HepG2 (cell line): ENCODE results near the gene TIMM13. TPM values are rescaled to one million over a fixed set of nuclear protein-coding genes. Genes with fewer than 3 reads are reported as not detected.

ENCODE experiments used
- CAMTA2 ChIP-seq: sonication (generic); formaldehyde crosslinking; IDR thresholded peaks from 2 replicates; pipeline ENCODE4 v1.4.0; 2020; ENCODE audit warnings: mild to moderate bottlenecking, missing genetic modification reagents, borderline replicate concordance
- MYNN ChIP-seq: sonication (generic); formaldehyde crosslinking; IDR thresholded peaks from 2 replicates; pipeline ENCODE4 v1.4.0; 2020; ENCODE audit warnings: mild to moderate bottlenecking, low read depth, missing genetic modification reagents
- NR2F2 ChIP-seq: IDR thresholded peaks from 2 replicates; pipeline ENCODE4 v1.6.1; 2012; ENCODE audit warnings: low read depth, inconsistent platforms, borderline replicate concordance
- PRPF4 ChIP-seq: fragments of 200-400 bp; formaldehyde crosslinking; IDR thresholded peaks from 2 replicates; pipeline ENCODE4 v1.6.1; 2016; ENCODE audit warnings: low read length, low read depth; ENCODE audit not compliant: poor library complexity, severe bottlenecking
- PTBP1 ChIP-seq: fragments of 200-400 bp; formaldehyde crosslinking; IDR thresholded peaks from 2 replicates; pipeline ENCODE4 v1.6.1; 2018; ENCODE audit warnings: low read length, low read depth; ENCODE audit not compliant: poor library complexity, severe bottlenecking
- ZBTB7B ChIP-seq: sonication (generic); formaldehyde crosslinking; IDR thresholded peaks from 2 replicates; pipeline ENCODE4 v1.4.0; 2020; ENCODE audit warnings: missing genetic modification reagents
- ZC3H13 ChIP-seq: sonication (generic); formaldehyde crosslinking; IDR thresholded peaks from 2 replicates; pipeline ENCODE4 v1.8.1; 2023; ENCODE audit warnings: mild to moderate bottlenecking, missing genetic modification reagents, moderate library complexity
- ZNF292 ChIP-seq: sonication (generic); formaldehyde crosslinking; IDR thresholded peaks from 2 replicates; pipeline ENCODE4 v1.8.1; 2022; ENCODE audit warnings: mild to moderate bottlenecking, low read depth, missing genetic modification reagents, borderline replicate concordance
- polyA plus RNA-seq, 8 experiments: library from polyadenylated mRNA; depleted of rRNA in 3 of 8; stranded (reverse) in 7 of 8; unstranded in 1 of 8; fragments of >200 nt; fragmentation: Illumina TruSeq in 4 of 8; extraction: Trizol in 4 of 8; gene quantifications; 2 replicates each; pipeline versions ENCODE4 v1.2.1 to v1.2.3, GENCODE V29; 2011 to 2016; ENCODE audit warnings: low read depth in 4 of 8, missing spikeins in 1 of 8, mixed read lengths in 1 of 8; ENCODE audit not compliant: insufficient read depth in 1 of 8
- total RNA-seq, 5 experiments: library from RNA; depleted of rRNA; stranded (reverse); fragments of >200 nt; fragmentation: Illumina TruSeq; extraction: Trizol; gene quantifications; 2 replicates each; pipeline ENCODE4 v1.2.3, GENCODE V29; 2016; ENCODE audit warnings: low read depth in 1 of 5
- TF ChIP-seq, protein P1 (sequence below): sonication (generic); formaldehyde crosslinking; IDR thresholded peaks from 2 replicates; pipeline ENCODE4 v1.4.0; 2020; ENCODE audit warnings: mild to moderate bottlenecking, low read depth, missing genetic modification reagents
- TF ChIP-seq, protein P2 (sequence below): IDR thresholded peaks from 2 replicates; pipeline ENCODE4 v1.4.0; 2020; ENCODE audit warnings: mild to moderate bottlenecking, missing genetic modification reagents
- TF ChIP-seq, protein P3 (sequence below): sonication (generic); formaldehyde crosslinking; IDR thresholded peaks from 2 replicates; pipeline ENCODE4 v1.4.0; 2020; ENCODE audit warnings: mild to moderate bottlenecking, low read depth, missing genetic modification reagents
- TF ChIP-seq, protein P4 (sequence below): sonication (generic); formaldehyde crosslinking; IDR thresholded peaks from 2 replicates; pipeline ENCODE4 v1.4.0; 2020; ENCODE audit warnings: mild to moderate bottlenecking, missing genetic modification reagents, borderline replicate concordance
- TF ChIP-seq, protein P5 (sequence below): sonication (generic); formaldehyde crosslinking; conservative IDR thresholded peaks from 2 replicates; pipeline ENCODE4 v1.8.0; 2022; ENCODE audit warnings: missing genetic modification reagents

Gene TIMM13
- total and polyA plus RNA-seq, 2 of the 13 experiments (the other 11 are each of a cell fraction or from before 2014, with no cell fraction given), result 48.4 to 108 TPM

DNA sequence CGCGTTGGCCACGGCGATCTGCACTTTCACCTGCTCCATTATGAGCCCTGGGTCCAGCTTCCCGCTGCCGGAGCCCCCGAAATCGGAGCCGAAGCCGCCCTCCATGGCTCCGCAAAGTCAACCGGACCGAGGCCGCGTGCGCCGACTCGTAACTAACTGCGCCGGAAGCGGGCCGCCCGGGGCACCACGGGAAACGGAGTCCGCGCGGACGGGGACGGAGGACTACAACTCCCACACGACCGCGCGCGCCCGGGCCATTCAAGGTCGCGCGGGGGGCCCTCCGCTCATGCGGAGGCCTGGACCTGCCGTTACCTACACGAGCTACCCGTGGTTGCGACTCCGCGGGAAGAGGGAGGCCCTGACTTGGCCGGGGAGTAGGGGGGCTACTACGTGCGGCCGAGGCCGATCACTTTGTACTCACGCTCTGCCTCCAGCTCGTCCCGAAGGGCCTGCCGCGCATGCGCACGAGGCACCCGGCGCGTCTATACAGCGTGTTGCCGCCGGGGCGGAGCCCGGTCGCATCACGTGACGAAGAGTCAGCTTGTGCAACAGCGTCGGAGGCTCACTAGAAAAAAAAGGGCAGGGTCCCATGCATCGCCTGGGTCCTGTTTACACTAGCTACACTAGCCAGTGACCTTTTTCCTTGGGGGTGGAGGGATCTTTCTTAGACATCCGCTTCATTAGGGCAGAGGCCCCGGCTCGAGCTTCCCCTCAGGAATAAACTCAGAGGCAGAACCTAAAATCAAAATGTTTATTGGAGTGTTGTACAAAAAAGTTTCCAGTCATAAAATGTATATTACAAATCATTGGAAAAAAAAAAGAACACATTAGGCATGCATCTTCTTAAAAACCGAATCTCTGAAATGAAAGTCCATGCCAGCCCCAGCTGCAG, at the start of gene TIMM13 (continued):
- TF ChIP-seq, protein P1, sequence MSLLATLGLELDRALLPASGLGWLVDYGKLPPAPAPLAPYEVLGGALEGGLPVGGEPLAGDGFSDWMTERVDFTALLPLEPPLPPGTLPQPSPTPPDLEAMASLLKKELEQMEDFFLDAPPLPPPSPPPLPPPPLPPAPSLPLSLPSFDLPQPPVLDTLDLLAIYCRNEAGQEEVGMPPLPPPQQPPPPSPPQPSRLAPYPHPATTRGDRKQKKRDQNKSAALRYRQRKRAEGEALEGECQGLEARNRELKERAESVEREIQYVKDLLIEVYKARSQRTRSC (CRISPR knock-in tag), result no peak
- TF ChIP-seq MYNN (CRISPR knock-in tag) (peak; percentile 35; the same call in 1 of the 2 replicates), CAMTA2 (CRISPR knock-in tag) (0 out of 2 replicates have a peak, but pooled peaks have one; percentile 92), ZC3H13 (peak; percentile 97), ZBTB7B (CRISPR knock-in tag) (no peak; the same call in none of the 2 replicates), PRPF4 (no peak), NR2F2 (peak; percentile 70), ZNF292 (CRISPR knock-in tag) (peak; percentile 50; the same call in 1 of the 2 replicates), PTBP1 (no peak)
- TF ChIP-seq, protein P2, sequence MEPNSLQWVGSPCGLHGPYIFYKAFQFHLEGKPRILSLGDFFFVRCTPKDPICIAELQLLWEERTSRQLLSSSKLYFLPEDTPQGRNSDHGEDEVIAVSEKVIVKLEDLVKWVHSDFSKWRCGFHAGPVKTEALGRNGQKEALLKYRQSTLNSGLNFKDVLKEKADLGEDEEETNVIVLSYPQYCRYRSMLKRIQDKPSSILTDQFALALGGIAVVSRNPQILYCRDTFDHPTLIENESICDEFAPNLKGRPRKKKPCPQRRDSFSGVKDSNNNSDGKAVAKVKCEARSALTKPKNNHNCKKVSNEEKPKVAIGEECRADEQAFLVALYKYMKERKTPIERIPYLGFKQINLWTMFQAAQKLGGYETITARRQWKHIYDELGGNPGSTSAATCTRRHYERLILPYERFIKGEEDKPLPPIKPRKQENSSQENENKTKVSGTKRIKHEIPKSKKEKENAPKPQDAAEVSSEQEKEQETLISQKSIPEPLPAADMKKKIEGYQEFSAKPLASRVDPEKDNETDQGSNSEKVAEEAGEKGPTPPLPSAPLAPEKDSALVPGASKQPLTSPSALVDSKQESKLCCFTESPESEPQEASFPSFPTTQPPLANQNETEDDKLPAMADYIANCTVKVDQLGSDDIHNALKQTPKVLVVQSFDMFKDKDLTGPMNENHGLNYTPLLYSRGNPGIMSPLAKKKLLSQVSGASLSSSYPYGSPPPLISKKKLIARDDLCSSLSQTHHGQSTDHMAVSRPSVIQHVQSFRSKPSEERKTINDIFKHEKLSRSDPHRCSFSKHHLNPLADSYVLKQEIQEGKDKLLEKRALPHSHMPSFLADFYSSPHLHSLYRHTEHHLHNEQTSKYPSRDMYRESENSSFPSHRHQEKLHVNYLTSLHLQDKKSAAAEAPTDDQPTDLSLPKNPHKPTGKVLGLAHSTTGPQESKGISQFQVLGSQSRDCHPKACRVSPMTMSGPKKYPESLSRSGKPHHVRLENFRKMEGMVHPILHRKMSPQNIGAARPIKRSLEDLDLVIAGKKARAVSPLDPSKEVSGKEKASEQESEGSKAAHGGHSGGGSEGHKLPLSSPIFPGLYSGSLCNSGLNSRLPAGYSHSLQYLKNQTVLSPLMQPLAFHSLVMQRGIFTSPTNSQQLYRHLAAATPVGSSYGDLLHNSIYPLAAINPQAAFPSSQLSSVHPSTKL (CRISPR knock-in tag), result peak; percentile 60
- TF ChIP-seq, protein P3, sequence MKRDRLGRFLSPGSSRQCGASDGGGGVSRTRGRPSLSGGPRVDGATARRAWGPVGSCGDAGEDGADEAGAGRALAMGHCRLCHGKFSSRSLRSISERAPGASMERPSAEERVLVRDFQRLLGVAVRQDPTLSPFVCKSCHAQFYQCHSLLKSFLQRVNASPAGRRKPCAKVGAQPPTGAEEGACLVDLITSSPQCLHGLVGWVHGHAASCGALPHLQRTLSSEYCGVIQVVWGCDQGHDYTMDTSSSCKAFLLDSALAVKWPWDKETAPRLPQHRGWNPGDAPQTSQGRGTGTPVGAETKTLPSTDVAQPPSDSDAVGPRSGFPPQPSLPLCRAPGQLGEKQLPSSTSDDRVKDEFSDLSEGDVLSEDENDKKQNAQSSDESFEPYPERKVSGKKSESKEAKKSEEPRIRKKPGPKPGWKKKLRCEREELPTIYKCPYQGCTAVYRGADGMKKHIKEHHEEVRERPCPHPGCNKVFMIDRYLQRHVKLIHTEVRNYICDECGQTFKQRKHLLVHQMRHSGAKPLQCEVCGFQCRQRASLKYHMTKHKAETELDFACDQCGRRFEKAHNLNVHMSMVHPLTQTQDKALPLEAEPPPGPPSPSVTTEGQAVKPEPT (CRISPR knock-in tag), result no peak; the same call in 1 of the 2 replicates
- TF ChIP-seq, protein P4, sequence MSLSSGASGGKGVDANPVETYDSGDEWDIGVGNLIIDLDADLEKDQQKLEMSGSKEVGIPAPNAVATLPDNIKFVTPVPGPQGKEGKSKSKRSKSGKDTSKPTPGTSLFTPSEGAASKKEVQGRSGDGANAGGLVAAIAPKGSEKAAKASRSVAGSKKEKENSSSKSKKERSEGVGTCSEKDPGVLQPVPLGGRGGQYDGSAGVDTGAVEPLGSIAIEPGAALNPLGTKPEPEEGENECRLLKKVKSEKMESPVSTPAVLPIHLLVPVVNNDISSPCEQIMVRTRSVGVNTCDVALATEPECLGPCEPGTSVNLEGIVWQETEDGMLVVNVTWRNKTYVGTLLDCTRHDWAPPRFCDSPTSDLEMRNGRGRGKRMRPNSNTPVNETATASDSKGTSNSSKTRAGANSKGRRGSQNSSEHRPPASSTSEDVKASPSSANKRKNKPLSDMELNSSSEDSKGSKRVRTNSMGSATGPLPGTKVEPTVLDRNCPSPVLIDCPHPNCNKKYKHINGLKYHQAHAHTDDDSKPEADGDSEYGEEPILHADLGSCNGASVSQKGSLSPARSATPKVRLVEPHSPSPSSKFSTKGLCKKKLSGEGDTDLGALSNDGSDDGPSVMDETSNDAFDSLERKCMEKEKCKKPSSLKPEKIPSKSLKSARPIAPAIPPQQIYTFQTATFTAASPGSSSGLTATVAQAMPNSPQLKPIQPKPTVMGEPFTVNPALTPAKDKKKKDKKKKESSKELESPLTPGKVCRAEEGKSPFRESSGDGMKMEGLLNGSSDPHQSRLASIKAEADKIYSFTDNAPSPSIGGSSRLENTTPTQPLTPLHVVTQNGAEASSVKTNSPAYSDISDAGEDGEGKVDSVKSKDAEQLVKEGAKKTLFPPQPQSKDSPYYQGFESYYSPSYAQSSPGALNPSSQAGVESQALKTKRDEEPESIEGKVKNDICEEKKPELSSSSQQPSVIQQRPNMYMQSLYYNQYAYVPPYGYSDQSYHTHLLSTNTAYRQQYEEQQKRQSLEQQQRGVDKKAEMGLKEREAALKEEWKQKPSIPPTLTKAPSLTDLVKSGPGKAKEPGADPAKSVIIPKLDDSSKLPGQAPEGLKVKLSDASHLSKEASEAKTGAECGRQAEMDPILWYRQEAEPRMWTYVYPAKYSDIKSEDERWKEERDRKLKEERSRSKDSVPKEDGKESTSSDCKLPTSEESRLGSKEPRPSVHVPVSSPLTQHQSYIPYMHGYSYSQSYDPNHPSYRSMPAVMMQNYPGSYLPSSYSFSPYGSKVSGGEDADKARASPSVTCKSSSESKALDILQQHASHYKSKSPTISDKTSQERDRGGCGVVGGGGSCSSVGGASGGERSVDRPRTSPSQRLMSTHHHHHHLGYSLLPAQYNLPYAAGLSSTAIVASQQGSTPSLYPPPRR, result peak; percentile 37; the same call in 1 of the 2 replicates
- TF ChIP-seq, protein P5, sequence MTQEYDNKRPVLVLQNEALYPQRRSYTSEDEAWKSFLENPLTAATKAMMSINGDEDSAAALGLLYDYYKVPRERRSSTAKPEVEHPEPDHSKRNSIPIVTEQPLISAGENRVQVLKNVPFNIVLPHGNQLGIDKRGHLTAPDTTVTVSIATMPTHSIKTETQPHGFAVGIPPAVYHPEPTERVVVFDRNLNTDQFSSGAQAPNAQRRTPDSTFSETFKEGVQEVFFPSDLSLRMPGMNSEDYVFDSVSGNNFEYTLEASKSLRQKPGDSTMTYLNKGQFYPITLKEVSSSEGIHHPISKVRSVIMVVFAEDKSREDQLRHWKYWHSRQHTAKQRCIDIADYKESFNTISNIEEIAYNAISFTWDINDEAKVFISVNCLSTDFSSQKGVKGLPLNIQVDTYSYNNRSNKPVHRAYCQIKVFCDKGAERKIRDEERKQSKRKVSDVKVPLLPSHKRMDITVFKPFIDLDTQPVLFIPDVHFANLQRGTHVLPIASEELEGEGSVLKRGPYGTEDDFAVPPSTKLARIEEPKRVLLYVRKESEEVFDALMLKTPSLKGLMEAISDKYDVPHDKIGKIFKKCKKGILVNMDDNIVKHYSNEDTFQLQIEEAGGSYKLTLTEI (CRISPR knock-in tag), result no peak
